RWPE2 (cell line): ENCODE results near the gene EPB41L3.

Experiments
- ATAC-seq: fragments of 200-7000 bp; cut with Tn5 transposase; 3 replicates; pipeline ENCODE4 v1.9.1; 2021; ENCODE audit warnings: low read depth
- DNase-seq: peaks from one replicate; pipeline ENCODE4 v3.0.0-alpha.2; 2020; ENCODE audit warnings: low spot score
- H3K27ac ChIP-seq: fragments of 450-650 bp; 2 replicates; pipeline ENCODE4 v1.5.1; 2017; ENCODE audit warnings: mild to moderate bottlenecking; ENCODE audit not compliant: poor library complexity, severe bottlenecking
- H3K27me3 ChIP-seq: fragments of 250-450 bp; sonication (Bioruptor Pico); 2 replicates; pipeline ENCODE4 v1.5.1; 2021; ENCODE audit warnings: mild to moderate bottlenecking, moderate library complexity; ENCODE audit not compliant: insufficient read depth, poor library complexity, severe bottlenecking
- H3K36me3 ChIP-seq: fragments of 250-450 bp; sonication (Bioruptor Pico); 2 replicates; pipeline ENCODE4 v1.5.1; 2020; ENCODE audit warnings: low read depth, mild to moderate bottlenecking, moderate library complexity
- H3K4me1 ChIP-seq: fragments of 250-450 bp; sonication (Bioruptor Pico); 2 replicates; pipeline ENCODE4 v1.5.1; 2021; ENCODE audit warnings: mild to moderate bottlenecking, moderate library complexity; ENCODE audit not compliant: insufficient read depth, poor library complexity, severe bottlenecking
- H3K4me3 ChIP-seq: fragments of 250-450 bp; sonication (Bioruptor Pico); 2 replicates; pipeline ENCODE4 v1.5.1; 2021; ENCODE audit warnings: mild to moderate bottlenecking, moderate library complexity; ENCODE audit not compliant: severe bottlenecking
- H3K9me3 ChIP-seq: fragments of 250-450 bp; sonication (Bioruptor Pico); 2 replicates; pipeline ENCODE4 v1.5.1; 2021; ENCODE audit warnings: mild to moderate bottlenecking, moderate library complexity; ENCODE audit not compliant: severe bottlenecking
- CTCF ChIP-seq: fragments of 450-650 bp; IDR thresholded peaks from one replicate; pipeline ENCODE4 v1.5.1; 2017; ENCODE audit warnings: mild to moderate bottlenecking, moderate library complexity; ENCODE audit not compliant: poor library complexity, severe bottlenecking

The EPB41L3 gene

DNA sequence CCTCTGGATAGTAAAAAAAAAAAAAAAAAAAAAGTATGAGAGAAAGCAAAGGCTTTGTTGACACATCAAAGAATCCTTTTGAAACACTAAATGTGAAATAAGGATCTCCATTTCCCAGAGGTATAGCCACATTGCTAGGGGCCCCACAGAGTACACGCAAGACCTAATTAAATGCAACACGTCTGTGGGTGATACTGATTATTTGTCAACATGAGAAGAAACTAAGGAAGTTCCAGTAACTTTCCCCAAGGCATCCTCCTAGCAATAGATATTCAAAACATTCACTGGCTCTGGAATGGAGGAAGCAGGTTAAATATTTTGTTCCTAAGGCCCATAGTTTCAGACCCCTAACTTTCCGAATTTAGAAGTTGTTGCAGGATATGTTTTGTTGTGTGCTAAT lies 24.6 kb upstream of the EPB41L3 start:
- H3K36me3 ChIP-seq: no peaks in the 10 kb centered on the region
- TF ChIP-seq CTCF: no peak
- ATAC-seq (no peak), DNase-seq (no peak)
- H3K9me3 ChIP-seq: no peaks in the 10 kb centered on the region
- H3K27ac ChIP-seq: no peak overlapping the region
- no peak overlapping the region for H3K4me3 ChIP-seq
- no peaks in the 10 kb centered on the region for H3K4me1 ChIP-seq
- no peaks in the 10 kb centered on the region for H3K27me3 ChIP-seq

DNA sequence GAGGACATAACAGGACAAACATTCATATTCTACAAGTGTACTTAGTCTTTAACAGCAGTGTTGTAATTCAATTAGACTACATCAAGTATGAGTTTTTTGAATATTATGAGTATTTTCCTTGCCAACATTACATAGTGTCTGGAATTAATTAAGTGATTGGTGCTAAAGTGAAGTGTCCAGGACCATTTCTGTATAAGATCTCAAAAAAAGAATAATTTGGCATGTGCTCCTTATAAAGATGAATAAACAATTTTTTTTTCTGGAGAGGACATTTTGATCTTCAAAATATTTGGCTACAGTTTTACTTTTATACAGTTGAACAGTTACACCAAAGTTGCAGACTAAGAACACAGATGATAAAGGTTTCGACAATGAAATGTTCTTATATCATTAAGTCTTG lies 15.1 kb upstream of the EPB41L3 start:
- TF ChIP-seq CTCF: no peak
- Histone ChIP-seq H3K27ac (no peak overlapping the region), H3K9me3 (no peaks in the 10 kb centered on the region), H3K36me3 (no peaks in the 10 kb centered on the region), H3K27me3 (no peaks in the 10 kb centered on the region), H3K4me1 (no peaks in the 10 kb centered on the region), H3K4me3 (no peak overlapping the region)
- no peak for ATAC-seq
- DNase-seq: no peak

GRCh38 chr18:5556310-5556974 lies 12.6 kb upstream of the EPB41L3 start:
- peaks cover 3% of the 10 kb centered on the region for H3K27me3 ChIP-seq
- H3K9me3 ChIP-seq: no peaks in the 10 kb centered on the region
- no peak overlapping the region for H3K4me3 ChIP-seq
- DNase-seq (no peak), ATAC-seq (no peak)
- TF ChIP-seq CTCF: no peak
- H3K36me3 ChIP-seq: no peaks in the 10 kb centered on the region
- H3K27ac ChIP-seq: no peak overlapping the region
- no peaks in the 10 kb centered on the region for H3K4me1 ChIP-seq

- no peaks in the 10 kb centered on the region for H3K4me1 ChIP-seq
- H3K27me3 ChIP-seq: peaks cover 10% of the 10 kb centered on the region
- ATAC-seq: no peak
- no peaks in the 10 kb centered on the region for H3K36me3 ChIP-seq
- TF ChIP-seq CTCF: no peak
- H3K27ac ChIP-seq: no peak overlapping the region
- H3K9me3 ChIP-seq: no peaks in the 10 kb centered on the region
- no peak overlapping the region for H3K4me3 ChIP-seq
- DNase-seq: no peak
Measured at GRCh38 chr18:5554629-5555028, 10.8 kb upstream of the EPB41L3 start.

DNA sequence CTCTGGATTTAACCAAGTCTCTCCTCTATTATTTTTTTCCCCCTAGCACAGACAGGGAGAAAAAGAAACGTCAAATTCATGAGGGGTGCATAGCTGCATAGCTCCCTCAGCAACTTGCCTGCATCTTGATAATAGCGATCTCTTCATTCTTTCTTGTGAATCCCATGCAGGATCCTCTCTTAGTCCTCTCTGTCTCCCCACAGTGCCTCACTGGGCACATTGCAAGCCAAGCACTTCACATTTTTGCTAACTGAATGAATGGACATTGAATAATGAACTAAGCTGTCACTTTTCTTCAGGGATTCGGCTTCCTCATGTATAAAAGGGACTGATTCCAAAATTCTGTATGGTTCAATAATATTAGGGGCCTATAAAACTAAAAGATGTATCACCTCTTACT lies 2.9 kb upstream of the EPB41L3 start:
- ATAC-seq: peak; percentile 49; the same call in 1 of the 3 replicates
- Histone ChIP-seq H3K4me1 (no peaks in the 10 kb centered on the region), H3K36me3 (no peaks in the 10 kb centered on the region), H3K9me3 (no peaks in the 10 kb centered on the region), H3K27ac (no peak overlapping the region), H3K27me3 (peaks cover 66% of the 10 kb centered on the region), H3K4me3 (no peak overlapping the region)
- no peak for DNase-seq
- TF ChIP-seq CTCF: peak; percentile 15
